Panc1 (cell line): ENCODE data around the gene ELP1. TPM values are rescaled to one million over a fixed set of nuclear protein-coding genes. Genes with fewer than 3 reads are reported as not detected.

Source experiments
- ATAC-seq: fragments of 200-7000 bp; cut with Tn5 transposase; 2 replicates; pipeline ENCODE4 v1.9.1; 2020; ENCODE audit warnings: mild to moderate bottlenecking, moderate library complexity
- BruUV-seq: library from RNA; stranded (reverse); fragments of 400-500 nt; replicated peaks from 2 replicates; lab custom pipeline; 2021; lab: Mats Ljungman, UMichigan
- CTCF ChIA-PET: fragments of 300-600 bp; sonication (Branson Sonifier 250); formaldehyde crosslinking; loops from one replicate; lab custom pipeline; 2022; ENCODE audit warnings: antibody characterized with exemption; lab: Charles Lee
- POLR2A ChIA-PET: fragments of 300-600 bp; sonication (Branson Sonifier 250); formaldehyde crosslinking; loops from one replicate; lab custom pipeline; 2022; ENCODE audit warnings: antibody characterized with exemption; lab: Charles Lee
- DNase-seq: peaks from one replicate; pipeline ENCODE4 v3.0.0-alpha.2; 2010; ENCODE audit warnings: low read depth, low spot score
- H3K27ac ChIP-seq: 2 replicates; pipeline ENCODE4 v1.5.1; 2011; ENCODE audit warnings: mild to moderate bottlenecking, low read length, inconsistent platforms
- H3K27me3 ChIP-seq: fragments of 200-500 bp; sonication (Bioruptor generic); 2 replicates; pipeline ENCODE4 v1.6.0; 2014; ENCODE audit warnings: low read length, inconsistent platforms; ENCODE audit not compliant: control insufficient read depth, insufficient read depth
- H3K36me3 ChIP-seq: fragments of 200-500 bp; sonication (Bioruptor generic); 2 replicates; pipeline ENCODE4 v1.5.1; 2014; ENCODE audit warnings: inconsistent platforms, mild to moderate bottlenecking, low read length, moderate library complexity; ENCODE audit not compliant: control insufficient read depth, insufficient read depth
- H3K4me1 ChIP-seq: 2 replicates; pipeline ENCODE4 v1.5.1; 2011; ENCODE audit warnings: inconsistent platforms, mild to moderate bottlenecking, low read length, moderate library complexity; ENCODE audit not compliant: control insufficient read depth, insufficient read depth
- H3K4me3 ChIP-seq, 2 experiments: 2 replicates each; pipeline ENCODE4 v1.5.1; 2011 to 2012; ENCODE audit warnings: low read depth in 2 of 2, low read length in 2 of 2, mild to moderate bottlenecking in 2 of 2, inconsistent platforms in 1 of 2, moderate library complexity in 1 of 2
- H3K9me3 ChIP-seq: fragments of 200-500 bp; sonication (Bioruptor generic); 2 replicates; pipeline ENCODE4 v1.5.1; 2014; ENCODE audit warnings: low read depth, mild to moderate bottlenecking, inconsistent platforms, low read length, moderate library complexity; ENCODE audit not compliant: control insufficient read depth, insufficient read depth
- POLR2AphosphoS5 ChIP-seq: IDR thresholded peaks from 2 replicates; pipeline ENCODE4 v1.6.1; 2012; ENCODE audit warnings: mild to moderate bottlenecking, low read depth, low read length, moderate library complexity
- SIN3A ChIP-seq: IDR thresholded peaks from 2 replicates; pipeline ENCODE4 v1.6.1; 2012; ENCODE audit warnings: low read depth, mild to moderate bottlenecking, low read length, moderate library complexity, borderline replicate concordance; ENCODE audit not compliant: insufficient read depth
- TCF7L2 ChIP-seq: IDR thresholded peaks from 2 replicates; pipeline ENCODE4 v1.6.1; 2011; ENCODE audit warnings: mild to moderate bottlenecking, low read depth, low read length, inconsistent platforms
- in situ Hi-C: cut with HindIII; loops from 2 replicates; pipeline ENCODE4 v1.10.0; 2016; ENCODE audit warnings: low sequenced_read_pairs, low pct_unique_long_range_greater_than_20kb
- intact Hi-C: fragments of 100-400 bp; cut with micrococcal nuclease; formaldehyde crosslinking; loops from one replicate; pipeline ENCODE4 v1.10.0; 2022; ENCODE audit not compliant: unreplicated experiment
- total RNA-seq: library from RNA; stranded (reverse); gene quantifications from one replicate; pipeline ENCODE4 v1.2.1, GENCODE V29; 2021; ENCODE audit not compliant: unreplicated experiment
- TF ChIP-seq, protein P1 (sequence below): fragments of 450-650 bp; IDR thresholded peaks from 2 replicates; pipeline ENCODE4 v1.5.1; 2017; ENCODE audit warnings: mild to moderate bottlenecking
- TF ChIP-seq, protein P2 (sequence below), 2 experiments: IDR thresholded peaks; 2 replicates each; pipeline ENCODE4 v1.6.1; 2011 to 2012; ENCODE audit warnings: low read depth in 2 of 2, control low read depth in 1 of 2, low read length in 1 of 2, mild to moderate bottlenecking in 1 of 2, moderate library complexity in 1 of 2; ENCODE audit not compliant: insufficient read depth in 1 of 2

ELP1 gene
- total RNA-seq, 1 experiment from 2014 or later, result 17.1 TPM

DNA sequence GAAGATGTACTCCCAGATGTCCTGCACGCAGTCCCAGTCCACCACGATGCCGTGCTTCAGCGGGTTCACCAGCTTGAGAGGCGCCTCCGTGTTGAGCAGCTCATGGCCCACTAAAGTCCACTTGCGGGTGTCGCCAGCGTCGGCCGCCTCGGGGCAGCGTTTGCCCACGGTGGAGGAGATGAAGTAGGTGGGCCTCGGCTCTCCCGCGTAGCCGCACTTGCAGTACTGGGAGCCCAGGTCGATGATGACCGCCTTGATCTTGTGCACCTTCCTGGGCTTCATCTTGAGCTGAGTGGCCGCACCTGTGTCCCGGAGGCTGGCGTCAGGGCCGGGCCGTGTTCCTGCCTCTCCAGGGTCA is 78.4 kb downstream of the ELP1 start:
- no peak for DNase-seq
- H3K4me3 ChIP-seq, result no peak overlapping the region
- CTCF ChIA-PET, result no interaction called here
- no peaks in the 10 kb centered on the region for H3K4me1 ChIP-seq
- ATAC-seq, result no peak
- no peaks in the 10 kb centered on the region for H3K36me3 ChIP-seq
- no peaks in the 10 kb centered on the region for H3K27me3 ChIP-seq
- in situ Hi-C loops (no loop called here), intact Hi-C loops (no loop called here)
- no TSS peak for BruUV-seq
- TF ChIP-seq SIN3A (no peak), TCF7L2 (no peak), POLR2AphosphoS5 (no peak)
- no peaks in the 10 kb centered on the region for H3K9me3 ChIP-seq
- no peak overlapping the region for H3K27ac ChIP-seq
- POLR2A ChIA-PET, result no interaction called here

DNA sequence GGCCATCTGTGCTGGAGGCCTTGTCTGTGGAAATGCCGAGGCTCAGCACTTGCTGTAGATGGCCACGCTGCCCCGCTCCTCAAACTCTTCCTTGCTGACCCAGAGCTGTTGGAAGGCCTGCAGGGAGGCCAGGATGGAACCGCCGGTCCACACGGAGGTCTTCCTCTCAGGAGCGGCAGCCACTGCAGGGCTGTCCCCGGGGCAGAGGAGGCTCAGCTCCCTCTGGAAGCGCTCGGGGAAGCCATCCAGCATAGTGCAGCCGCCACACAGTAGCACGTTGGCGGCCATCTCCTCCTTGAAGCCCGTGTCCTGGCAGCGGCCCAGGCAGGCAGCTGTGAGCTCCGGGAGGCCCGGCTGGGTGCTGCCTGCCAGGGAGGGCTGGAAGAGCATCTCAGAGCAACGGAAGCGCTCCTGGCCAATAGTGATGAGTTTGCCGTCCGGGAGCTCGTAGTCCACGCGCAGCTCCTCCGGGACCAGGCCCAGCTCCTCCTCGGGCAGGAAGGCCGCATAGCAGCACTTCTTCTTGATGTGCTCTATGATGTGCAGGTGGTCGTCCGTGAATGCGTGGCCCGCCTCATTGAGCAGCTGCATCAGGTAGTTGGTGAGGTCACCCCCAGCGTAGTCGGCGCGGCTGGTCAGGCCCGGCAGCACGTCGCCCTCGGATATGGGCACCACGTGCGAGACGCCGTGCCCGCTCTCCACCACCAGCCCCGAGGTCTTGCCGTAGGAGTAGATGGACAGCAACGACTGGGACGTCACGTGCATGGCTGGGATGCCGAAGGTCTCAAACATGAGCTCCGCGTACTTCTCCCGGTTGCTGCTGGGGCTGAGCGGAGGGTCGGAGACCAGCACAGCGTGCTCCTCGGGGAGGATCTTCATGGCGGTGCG is 79.0 kb downstream of the ELP1 start:
- Histone ChIP-seq H3K27me3 (no peaks in the 10 kb centered on the region), H3K36me3 (no peaks in the 10 kb centered on the region), H3K27ac (no peak overlapping the region), H3K4me3 (no peak overlapping the region), H3K9me3 (no peaks in the 10 kb centered on the region), H3K4me1 (no peaks in the 10 kb centered on the region)
- ChIA-PET CTCF (no interaction called here), POLR2A (no interaction called here)
- intact Hi-C loops (no loop called here), in situ Hi-C loops (no loop called here)
- ATAC-seq (0 out of 2 replicates have a peak, but pooled peaks have one; percentile 17), DNase-seq (no peak)
- no TSS peak for BruUV-seq
- TF ChIP-seq POLR2AphosphoS5 (no peak), TCF7L2 (no peak), SIN3A (no peak)
- TF ChIP-seq, protein P1, sequence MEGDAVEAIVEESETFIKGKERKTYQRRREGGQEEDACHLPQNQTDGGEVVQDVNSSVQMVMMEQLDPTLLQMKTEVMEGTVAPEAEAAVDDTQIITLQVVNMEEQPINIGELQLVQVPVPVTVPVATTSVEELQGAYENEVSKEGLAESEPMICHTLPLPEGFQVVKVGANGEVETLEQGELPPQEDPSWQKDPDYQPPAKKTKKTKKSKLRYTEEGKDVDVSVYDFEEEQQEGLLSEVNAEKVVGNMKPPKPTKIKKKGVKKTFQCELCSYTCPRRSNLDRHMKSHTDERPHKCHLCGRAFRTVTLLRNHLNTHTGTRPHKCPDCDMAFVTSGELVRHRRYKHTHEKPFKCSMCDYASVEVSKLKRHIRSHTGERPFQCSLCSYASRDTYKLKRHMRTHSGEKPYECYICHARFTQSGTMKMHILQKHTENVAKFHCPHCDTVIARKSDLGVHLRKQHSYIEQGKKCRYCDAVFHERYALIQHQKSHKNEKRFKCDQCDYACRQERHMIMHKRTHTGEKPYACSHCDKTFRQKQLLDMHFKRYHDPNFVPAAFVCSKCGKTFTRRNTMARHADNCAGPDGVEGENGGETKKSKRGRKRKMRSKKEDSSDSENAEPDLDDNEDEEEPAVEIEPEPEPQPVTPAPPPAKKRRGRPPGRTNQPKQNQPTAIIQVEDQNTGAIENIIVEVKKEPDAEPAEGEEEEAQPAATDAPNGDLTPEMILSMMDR, result no peak
- TF ChIP-seq, protein P2, sequence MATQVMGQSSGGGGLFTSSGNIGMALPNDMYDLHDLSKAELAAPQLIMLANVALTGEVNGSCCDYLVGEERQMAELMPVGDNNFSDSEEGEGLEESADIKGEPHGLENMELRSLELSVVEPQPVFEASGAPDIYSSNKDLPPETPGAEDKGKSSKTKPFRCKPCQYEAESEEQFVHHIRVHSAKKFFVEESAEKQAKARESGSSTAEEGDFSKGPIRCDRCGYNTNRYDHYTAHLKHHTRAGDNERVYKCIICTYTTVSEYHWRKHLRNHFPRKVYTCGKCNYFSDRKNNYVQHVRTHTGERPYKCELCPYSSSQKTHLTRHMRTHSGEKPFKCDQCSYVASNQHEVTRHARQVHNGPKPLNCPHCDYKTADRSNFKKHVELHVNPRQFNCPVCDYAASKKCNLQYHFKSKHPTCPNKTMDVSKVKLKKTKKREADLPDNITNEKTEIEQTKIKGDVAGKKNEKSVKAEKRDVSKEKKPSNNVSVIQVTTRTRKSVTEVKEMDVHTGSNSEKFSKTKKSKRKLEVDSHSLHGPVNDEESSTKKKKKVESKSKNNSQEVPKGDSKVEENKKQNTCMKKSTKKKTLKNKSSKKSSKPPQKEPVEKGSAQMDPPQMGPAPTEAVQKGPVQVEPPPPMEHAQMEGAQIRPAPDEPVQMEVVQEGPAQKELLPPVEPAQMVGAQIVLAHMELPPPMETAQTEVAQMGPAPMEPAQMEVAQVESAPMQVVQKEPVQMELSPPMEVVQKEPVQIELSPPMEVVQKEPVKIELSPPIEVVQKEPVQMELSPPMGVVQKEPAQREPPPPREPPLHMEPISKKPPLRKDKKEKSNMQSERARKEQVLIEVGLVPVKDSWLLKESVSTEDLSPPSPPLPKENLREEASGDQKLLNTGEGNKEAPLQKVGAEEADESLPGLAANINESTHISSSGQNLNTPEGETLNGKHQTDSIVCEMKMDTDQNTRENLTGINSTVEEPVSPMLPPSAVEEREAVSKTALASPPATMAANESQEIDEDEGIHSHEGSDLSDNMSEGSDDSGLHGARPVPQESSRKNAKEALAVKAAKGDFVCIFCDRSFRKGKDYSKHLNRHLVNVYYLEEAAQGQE (IDR thresholded peaks at IDR 0.05; ENCODE audit: insufficient read depth in 1 of 2, low read depth in 2 of 2, low read length in 1 of 2), result no peak

DNA sequence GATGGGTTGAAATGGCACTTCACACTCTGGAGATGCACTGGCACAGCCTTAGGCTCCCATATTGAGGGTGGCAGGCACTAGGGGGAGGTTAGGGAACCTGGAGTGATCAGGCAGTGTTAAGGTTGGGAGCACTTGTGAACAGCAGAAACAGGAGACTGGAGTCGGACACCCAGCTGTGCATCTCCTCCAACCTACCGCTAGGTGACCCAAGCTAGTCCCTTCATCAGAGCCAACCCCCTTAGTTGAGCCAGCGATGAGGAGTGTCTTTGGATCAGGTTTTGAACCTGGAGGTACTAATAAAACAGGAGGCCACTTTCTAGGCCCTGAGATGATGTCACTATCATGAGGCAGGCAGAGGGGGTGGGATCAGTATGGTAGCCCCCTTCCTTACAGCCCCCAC is 79.8 kb downstream of the ELP1 start:
- no TSS peak for BruUV-seq
- no peaks in the 10 kb centered on the region for H3K27me3 ChIP-seq
- no peak for ATAC-seq
- in situ Hi-C loops (no loop called here), intact Hi-C loops (no loop called here)
- H3K4me1 ChIP-seq, result no peaks in the 10 kb centered on the region
- no peak overlapping the region for H3K27ac ChIP-seq
- ChIA-PET CTCF (no interaction called here), POLR2A (no interaction called here)
- TF ChIP-seq SIN3A (no peak), TCF7L2 (no peak), POLR2AphosphoS5 (no peak)
- TF ChIP-seq, protein P1, result no peak
- TF ChIP-seq, protein P2 (IDR thresholded peaks at IDR 0.05; ENCODE audit: insufficient read depth in 1 of 2, low read depth in 2 of 2, low read length in 1 of 2), result no peak
- H3K9me3 ChIP-seq, result no peaks in the 10 kb centered on the region
- no peak for DNase-seq
- H3K36me3 ChIP-seq, result no peaks in the 10 kb centered on the region
- H3K4me3 ChIP-seq, result no peak overlapping the region
